Effector CD4-positive, alpha-beta T cell (primary cell): Measurements from ENCODE around the gene CTSA.
"Not testable (repeated sequence)": the region's sequence is repeated elsewhere in the genome, so short reads cannot be mapped to it uniquely, and the experiment has no call there.

ENCODE experiments used
- DNase-seq: peaks from one replicate; pipeline ENCODE4 v3.0.0-alpha.2; 2020

CTSA gene

GRCh38 chr20:45918779-45919537 lies 27.8 kb downstream of the CTSA start:
- no peak for DNase-seq

DNA sequence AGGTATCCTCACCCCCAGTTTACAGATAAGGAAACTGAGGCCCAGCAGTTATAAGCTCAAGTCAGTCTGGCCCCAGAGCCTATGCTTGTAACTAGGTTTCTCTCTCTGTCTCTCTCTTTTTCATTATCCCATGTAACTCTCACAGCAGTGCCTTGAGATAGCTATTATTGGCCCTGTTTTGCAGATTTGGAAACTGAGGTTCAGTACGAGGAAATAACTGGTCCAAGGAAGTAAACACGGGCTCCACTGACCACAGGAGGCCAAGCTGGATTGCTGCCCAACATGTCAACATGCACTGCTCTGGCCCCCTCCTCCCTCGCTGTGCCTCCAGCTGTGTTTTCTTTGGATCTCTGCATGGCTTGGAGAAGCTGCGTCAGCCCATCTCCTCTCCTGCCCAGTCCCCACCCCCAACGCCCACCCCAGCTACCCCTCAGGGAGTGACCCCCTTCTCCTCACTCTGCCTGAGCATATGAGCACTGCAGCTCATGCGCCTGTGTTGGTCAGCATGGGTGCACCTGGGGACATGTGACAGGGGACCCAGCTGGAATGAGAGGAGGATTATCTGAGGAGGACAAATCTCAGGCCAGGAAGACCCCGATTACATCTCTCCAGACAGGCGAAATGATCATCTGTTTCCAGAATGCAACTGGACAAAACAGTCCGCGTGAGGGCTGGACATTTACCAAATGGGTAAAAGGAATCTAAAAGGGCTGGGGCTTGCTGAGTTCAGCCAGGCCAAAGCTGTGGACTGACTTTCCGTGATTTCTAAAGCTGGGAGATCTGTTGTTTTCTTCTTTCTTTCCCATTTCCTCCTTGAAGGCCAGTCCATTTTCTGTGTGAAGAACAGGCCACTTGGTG lies 28.6 kb downstream of the CTSA start:
- no peak for DNase-seq

GRCh38 chr20:45920462-45921336 lies 29.6 kb downstream of the CTSA start:
- no peak for DNase-seq

- DNase-seq = no peak
These were observed 30.4 kb downstream of the CTSA start for GRCh38 chr20:45921337-45922189.

DNA sequence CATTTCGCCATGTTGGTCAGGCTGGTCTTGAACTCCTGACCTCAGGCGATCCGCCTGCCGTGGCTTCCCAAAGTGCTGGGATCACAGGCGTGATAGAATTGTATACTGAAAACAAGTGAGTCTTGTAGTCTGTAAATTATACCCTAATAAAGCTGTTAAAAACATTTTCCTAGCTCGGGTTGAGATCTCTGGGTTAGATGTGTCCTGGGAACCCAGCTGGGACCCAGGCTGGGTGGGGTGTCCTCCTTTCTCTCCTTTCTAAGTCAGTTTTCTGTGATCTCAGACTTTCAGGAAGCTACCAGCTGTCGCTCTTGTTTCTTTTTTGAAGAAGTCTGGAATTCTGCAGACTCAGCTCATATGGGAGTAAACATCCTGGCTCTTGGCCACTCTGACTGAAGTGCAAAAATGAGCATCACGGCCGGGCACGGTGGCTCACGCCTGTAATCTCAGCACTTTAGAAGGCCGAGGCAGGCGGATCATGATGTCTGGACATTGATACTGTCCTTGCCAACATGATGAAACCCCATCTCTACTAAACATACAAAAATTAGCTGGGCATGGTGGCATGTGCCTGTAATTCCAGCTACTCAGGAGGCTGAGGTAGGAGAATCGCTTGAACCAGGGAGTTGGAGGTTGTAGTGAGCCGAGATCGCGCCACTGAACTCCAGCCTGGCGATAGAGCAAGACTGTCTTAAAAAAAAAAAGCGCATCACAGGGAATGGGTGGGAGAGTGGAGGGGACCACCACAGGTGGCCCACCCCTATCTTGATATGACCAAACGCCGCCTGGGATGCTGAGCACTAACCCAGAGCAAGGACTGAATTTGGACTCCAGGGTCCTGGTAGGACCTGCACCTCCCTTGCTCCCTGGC lies 33.5 kb downstream of the CTSA start:
- DNase-seq = no peak

DNA sequence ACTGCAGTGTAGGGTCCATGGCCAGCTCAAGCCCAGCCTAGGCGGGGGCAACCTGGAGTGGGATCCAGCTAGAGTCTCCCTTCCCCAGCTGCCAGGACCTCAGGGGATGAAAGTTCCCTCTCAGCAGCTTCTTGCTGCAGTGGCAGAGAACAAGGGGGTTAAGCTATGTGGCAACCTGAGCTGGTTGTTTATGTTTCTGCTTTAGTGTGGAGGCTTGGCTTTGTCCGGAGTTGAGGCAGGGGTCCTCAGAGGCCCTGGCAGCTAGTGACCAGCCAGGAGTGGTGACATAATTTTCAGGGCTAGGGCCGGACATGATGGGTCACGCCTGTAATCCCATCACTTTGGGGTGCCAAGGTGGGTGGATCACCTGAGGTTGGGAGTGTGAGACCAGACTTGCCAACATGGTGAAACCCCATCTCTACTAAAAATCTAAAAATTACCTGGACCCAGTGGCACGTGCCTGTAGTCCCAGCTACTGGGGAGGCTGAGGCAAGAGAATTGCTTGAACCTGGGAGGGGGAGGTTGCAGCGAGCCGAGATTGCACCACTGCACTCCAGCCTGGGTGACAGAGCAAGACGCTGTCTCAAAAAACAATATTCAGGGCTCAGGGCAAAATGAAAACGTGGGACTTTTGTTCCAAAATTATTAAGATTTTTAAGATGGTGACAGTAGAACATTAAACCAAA lies 34.8 kb downstream of the CTSA start:
- no peak for DNase-seq

DNA sequence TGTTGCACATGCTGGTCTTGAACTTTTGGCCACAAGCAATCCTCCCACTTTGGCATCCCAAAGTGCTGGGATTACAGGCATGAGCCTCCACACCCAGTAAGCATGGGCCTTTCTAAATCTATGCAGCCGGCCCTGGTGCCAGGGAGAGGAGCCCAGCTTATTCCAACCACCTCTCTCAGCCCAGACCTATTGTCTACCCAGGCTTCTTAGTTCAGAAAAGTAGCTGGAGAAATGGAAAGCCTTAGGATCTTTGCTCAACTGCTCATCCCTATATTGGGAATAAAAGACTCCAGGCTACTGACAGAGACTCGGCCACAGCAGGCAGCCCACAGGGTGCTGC lies 35.6 kb downstream of the CTSA start:
- DNase-seq = no peak

DNA sequence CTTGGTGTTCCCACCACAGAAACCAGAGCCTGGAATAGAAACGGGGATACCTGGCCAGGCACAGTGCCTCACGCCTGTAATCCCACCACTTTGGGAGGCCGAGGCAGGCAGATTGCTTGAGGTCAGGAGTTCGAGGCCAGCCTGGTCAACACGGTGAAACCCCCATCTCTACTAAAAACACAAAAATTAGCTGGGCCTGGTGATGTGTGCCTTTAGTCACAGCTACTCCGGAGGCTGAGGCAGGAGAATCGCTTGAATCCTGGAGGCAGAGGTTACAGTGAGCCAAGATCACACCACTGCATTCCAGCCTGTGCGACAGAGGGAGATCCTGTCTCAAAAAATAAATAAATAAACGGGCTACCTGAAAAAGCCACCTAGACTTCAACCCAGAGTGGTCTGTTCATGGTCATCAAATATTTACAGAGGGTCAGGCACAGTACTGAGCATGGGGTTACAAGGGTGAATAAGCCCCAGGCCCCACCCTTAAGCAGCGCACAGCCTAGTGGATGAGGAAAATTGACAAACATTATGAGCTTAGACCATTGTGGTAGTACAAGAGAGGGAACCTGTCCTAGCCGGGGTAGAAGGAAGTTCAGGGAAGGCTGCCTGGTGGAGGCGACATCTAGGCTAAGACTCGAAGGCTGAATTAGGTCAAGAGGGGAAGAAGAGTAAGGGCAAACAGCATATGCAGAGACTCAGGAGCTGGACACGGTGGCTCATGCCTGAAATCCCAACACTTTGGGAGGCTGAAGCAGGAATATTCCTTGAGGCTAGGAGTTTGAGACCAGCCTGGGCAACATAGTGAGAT lies 36.1 kb downstream of the CTSA start:
- no peak for DNase-seq

DNA sequence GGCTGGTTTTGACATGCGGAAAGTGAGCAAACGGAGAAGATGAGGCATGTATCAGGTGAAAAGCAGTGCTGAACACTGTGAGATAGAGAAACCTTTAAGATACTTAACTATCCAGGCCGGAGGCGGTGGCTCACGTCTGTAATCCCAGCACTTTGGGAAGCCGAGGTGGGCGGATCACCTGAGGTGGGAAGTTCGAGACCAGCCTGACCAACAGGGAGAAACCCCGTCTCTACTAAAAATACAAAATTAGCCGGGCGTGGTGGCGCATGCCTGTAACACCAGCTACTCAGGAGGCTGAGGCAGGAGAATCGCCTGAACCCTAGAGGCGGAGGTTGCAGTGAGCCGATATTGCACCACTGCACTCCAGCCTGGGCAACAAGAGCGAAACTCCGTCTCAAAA lies 40.5 kb downstream of the CTSA start:
- not testable (repeated sequence) for DNase-seq

DNA sequence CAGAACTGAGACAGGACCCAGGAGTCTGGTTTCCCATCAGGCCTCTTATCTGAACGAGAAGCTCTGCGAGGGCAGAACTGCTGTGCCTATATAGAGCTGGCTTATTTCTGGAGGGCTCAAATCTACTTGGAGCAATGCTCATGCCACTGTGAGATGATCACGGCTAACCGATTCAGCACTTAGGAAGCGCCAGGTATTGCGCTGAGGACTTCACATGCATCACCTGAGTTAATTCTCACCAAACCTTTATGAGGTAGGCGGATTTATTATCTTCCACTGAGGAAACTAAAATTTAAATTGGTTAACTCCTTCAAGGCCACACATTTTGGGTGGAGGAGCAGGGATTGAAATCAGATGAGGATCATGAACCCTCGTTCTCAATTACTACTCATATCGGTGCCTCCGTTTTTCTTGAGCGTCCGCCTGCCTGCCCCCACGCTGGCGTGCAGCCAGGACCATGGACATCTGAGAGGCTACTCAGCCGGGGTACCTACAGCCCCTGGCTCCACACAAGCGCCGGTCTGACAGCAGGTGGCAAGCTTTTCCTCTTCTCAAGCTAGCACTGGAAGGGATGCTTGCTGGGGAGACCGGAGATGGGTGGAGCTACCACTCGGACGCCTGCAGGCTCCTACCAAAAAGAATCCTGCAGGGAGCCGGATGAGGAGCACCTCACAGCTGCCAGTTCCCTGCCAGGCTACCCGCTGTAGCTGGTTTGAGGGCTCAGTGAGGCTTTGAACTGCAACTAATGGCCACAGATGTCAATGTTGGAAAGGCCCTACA lies 42.3 kb downstream of the CTSA start:
- DNase-seq = peak; percentile 32

- DNase-seq = peak; percentile 40
These were observed 43.0 kb downstream of the CTSA start for GRCh38 chr20:45934046-45934585.

DNA sequence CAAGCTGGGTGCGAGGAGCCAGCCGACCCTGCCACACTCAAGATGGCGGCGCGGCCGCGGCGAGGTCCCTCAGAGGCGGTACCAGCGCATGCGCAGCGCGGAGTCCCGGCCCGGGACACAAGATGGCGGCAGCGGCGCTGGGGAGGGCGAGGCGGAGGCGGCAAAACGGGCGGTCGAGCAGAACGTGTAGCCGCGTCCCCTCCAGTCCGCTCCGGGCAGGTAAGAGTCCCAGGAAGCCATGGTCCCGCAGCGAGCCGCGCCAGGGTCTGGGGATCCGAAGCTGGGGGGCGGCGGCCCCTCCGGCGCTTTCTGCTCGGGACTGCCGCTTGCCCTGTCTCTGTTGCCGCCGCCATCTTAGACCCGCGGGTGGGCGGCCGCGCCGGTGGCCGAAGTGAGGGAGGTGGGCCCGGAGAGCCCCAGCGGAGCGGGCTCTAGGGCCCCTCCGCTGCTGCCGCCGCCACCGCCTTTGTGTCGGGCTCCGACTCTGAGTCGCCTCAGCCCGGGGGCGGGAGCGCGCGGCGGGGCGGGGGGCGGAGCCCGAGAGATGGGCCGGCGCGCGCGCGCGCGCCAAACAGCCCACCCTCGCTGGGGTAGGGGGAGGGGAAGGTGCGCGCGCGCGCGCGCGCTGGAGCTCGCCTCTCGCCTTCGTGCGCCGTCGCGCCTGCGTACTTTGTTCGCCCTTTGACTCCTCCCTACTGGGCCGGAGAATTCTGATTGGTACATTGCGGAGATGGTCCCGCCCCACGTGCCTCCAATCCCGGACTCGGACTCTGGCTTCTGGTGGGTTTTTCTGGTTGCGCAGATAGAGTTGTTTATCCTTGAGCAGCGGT lies 43.7 kb downstream of the CTSA start, which contains the start of gene PCIF1:
PCIF1 (plus strand) TSS at position 98 of the 830 bp plus-strand sequence. CDS start 4,317 bp downstream, outside the sequence.
- DNase-seq = peak; percentile 95

DNA sequence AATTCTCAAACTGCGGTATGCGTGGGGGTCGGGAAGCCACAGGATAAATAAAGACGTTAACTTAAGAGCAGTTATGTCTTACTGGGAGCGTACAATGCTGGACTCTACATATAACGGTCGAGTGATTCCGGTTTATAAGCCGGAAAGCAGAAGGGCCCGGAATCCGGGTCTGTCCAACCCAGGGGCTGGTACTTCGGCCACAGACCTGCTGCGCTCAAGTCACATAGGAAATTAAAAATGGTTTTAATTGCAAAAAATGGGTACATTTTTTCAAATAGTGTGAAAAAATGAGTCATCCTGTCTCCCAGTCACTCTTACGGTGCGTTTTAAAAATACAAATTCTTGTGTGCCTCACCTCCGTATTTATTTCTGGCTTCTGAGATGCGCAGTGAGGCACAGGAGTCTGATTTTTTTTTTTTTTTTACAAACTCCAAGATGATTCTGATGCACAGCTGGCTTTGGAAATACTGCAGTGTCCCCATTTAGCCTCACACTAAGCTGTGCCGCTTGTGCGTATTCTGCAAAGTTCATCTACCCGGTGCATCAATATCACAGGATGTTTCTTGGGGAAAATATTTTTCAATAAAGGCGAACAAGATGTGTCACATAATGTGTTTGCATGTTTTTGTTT lies 44.4 kb downstream of the CTSA start:
- DNase-seq = no peak

DNA sequence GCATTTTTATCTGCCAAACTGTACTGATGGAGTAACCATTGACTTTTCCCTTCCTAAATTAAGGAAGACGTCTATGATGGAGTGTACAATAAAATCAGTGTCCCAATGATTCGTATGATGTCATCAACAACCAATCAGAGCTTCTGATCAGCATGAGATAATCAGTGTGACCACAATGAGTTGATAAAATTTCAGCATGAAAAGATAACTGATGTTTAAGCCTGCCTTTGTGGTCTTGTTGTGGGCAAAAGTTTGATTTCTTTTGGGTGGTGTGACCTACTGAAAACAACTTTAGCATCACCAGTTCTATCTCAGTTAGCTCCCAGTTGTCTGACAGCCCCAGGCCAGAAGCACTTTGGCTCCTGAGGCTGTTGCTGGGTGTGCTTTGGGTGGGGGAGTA lies 46.6 kb downstream of the CTSA start:
- DNase-seq = no peak

DNA sequence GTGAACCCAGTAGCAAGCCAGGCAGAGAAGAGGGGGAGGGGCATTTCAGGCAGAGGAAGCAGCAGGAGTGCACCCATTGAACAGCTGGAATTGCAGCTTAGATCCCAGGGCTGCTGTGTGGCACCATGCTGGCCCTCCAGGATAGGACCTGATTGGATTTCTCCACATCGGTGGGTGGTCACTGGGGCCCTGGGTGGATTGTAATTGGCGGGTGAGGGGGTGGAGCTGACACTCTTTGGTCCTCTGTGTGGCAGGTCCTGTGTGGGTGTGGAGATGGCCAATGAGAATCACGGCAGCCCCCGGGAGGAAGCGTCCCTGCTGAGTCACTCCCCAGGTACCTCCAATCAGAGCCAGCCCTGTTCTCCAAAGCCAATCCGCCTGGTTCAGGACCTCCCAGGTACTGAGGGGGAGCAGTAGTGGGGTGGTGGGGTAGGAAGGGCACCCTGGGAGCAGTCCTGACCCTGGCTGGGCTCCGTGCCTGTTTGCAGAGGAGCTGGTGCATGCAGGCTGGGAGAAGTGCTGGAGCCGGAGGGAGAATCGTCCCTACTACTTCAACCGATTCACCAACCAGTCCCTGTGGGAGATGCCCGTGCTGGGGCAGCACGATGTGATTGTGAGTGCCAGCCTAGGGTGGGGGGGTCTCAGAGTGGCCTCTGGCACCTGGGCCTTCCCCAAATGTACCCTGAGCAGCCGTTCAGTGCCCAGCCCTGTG lies 47.7 kb downstream of the CTSA start:
- DNase-seq = no peak

DNA sequence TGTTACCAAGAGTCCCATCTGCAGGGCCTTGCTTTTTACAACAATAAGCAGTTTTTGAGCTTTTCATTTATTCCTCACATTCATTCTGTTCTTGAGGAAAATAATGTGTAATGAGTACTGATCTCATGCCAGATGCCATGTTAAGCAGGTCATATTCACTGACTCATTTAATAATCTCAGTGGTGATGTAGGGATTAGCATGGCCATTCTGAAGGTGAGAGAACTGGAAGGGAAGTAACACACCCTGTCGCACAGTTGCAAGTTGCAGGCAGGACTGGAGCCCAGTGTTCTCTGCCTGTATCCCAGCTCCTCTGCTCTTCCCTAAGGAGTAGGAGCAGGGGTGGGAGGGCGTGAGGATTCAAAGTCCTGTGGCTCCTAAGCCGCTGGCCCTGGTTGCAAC lies 48.9 kb downstream of the CTSA start:
- DNase-seq = no peak
